ENCODE measurements around the gene MCOLN2.
A peak's percentile ranks its signal among the peaks of the same experiment; 100 is the strongest.
"Not testable (repeated sequence)": the region's sequence is repeated elsewhere in the genome, so short reads cannot be mapped to it uniquely, and the experiment has no call there.

Gene MCOLN2

DNA sequence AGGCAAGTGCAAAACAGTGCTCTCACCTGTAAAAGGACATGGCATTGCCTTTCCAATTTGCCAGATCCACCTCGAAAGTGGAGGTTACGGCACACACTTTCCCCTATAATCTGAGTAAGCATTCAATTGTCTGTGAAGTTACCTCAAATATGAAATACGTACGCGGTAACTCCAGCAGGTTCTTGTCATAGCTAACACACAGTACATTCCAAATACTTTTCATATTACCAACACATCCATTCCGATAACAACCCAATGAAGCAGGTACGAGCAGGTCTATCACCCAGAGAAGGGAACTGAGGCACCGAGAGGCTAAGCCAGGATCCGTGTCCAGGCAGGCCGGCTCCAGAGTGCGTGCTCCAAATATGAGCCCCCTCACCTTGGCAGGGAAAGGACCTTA lies 57.2 kb downstream of the MCOLN2 start:
- DNase-seq = no peak

DNA sequence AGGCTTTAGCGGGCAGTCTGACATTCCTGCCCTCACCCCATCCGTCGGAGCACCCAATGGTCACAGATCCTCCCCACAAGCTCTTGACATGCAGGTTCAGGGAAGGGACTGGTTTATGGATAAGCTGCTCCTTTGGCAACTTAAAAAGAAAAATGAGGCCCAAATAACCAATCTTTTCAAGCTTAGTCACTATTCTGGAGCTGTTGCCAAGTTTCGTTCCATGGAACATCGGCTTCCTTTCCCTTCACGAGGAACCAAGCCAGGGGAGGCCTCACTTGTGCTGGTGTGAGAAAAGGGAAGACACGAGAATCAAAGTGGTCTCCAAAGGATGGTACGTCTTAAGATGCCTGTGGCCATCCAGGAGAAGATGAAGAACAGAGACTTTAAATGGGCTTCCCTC lies 57.8 kb downstream of the MCOLN2 start:
- DNase-seq = no peak

DNA sequence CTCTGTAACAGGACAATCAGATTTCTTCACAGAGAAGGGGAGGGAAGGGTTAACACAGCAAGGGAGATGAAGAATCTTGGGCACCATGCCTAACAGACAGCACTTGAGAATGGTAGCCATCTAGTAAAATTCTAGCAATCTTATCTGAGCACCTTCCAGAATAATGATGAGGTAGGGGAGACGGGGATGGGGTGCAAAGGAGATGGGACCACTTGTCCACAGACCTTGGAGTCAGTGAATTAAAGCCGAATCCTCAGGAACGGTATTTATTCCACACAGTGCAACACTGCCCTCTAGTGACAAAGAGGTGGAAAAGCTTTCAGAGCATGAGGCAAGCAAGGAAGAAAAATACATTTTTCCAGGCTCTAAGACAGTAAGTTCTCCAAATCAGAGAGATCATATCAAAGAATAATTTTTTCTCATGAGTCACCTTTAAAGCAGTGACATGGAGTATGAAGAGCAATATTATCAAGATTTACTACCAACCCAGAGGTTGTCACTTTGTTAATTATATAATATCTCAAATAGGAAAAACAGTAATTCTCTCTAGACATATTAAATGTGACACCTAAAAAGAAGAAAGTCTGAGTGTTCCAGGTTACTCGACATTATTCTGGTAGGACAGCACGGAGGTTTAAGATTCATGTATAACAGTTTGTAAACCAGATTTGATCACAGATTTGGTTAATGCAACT lies 60.6 kb downstream of the MCOLN2 start:
- DNase-seq = no peak

DNA sequence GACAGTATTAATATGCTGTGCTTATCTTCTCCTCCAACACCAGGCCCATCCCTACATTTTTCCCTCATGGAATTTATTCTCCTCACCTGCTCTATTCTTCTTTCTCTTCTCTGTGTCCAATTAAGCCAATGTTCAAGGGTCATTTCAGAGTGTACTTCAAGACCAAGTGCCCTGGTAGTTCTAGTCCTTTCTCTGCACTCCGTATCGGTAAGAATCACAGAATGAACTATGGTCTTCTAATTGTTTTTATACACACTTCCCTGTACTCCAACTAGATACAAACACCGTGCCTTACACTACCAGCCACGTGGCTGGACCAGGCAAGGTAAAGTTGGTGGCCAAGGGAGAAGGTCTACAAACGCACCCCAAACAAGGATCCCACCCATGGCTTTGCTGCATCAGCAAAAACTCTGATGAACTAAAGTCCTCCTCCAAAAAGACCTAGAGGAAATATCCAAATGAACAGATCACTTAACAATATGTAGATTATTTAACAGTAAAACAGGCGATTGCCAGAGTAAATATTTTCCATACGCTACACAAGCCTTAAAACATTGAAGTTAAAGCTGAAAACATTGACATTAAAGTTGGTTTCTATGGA lies 63.8 kb downstream of the MCOLN2 start:
- DNase-seq = no peak

DNA sequence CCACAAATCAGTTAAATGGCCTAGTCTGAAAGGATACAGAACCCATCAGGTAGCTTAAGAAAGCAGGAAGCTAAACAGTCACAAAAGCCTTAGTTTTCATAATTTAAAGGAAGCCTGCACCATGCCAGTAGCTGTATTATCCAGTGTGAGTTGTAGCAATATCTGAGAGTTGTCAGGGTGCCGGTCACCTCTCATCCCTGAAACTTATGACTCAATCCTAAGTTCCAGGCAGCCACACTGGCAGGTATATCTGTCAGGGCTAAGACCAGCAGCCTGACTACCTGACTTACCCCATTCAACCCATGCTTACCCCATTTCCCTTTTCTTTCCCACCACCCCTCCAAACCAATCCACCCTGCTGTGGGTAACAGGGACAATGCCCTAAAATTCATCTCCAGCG lies 66.1 kb downstream of the MCOLN2 start:
- DNase-seq = no peak

DNA sequence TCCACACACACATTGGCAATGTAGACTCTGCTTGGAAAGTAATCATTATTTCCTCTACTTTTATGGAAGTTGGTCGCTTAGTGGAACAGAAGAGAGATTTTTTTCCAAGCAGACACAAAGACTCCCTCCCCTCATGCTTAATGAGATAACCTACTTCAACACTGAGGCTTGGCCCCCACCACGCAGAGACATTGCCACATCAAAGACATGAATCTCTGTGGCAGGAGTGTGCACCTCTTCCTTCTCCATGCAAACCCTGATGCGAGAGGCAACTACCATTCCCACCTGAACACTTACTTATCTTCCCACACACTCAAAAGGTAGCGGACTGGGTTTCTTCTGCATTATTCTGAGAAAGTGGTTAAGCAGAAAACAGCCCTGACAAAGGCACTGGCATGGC lies 66.6 kb downstream of the MCOLN2 start:
- no peak for DNase-seq

DNA sequence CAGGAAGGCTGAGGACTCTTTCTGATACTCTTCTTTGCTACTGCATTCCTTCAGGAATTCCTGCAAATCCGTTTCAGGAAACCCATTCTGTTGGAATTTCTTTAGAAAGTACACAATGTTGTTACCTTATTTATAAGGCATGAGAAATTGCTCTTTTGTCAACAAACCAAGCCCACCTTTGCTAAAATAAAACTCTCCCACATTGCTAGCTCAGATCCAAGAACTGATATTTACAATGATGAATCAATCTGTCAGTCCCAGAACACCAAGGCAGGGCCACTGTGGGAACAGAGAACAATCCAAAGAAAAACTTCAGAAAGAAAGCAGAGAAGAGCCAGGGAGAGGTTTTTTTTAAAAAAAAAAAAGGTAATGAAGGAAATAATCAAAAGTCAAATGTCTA lies 67.3 kb downstream of the MCOLN2 start:
- DNase-seq = no peak

DNA sequence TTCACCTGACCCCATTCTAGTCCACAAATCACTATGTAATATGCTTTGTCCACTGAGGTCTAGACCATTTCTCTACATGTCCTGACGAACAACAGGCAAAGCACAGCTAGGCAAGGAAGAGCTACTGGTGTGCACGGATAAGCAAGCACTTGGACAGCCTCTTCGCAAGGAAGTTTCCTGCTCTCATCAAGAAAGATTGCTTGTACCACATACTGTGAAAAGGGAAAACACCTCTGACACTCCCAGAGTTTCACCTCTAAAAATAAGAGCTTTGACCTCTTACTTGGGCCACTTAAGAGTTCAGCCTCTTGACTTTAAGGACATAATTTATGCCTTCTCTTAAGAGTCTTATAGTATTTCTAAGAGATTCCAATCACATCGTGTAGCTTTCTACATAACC lies 67.9 kb downstream of the MCOLN2 start:
- no peak for DNase-seq

DNA sequence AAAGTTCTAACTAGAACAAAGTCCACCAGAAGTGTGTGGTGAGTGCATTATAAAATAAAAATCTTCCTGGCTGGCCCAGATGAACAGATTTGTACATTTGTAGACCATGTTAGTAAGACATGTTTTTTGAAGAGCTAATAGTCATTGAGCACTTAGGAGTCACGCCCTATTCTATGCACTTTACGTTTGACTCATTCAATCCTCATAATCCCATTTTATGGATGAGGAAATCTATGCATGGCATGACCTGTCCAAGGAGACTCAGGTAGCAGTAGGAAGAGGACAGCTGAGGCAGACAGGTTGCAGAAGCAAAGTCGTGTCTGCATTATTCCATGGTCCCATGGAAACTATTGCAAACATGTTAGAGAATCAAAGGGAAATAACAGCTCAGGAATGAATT lies 73.6 kb downstream of the MCOLN2 start:
- DNase-seq = no peak

DNA sequence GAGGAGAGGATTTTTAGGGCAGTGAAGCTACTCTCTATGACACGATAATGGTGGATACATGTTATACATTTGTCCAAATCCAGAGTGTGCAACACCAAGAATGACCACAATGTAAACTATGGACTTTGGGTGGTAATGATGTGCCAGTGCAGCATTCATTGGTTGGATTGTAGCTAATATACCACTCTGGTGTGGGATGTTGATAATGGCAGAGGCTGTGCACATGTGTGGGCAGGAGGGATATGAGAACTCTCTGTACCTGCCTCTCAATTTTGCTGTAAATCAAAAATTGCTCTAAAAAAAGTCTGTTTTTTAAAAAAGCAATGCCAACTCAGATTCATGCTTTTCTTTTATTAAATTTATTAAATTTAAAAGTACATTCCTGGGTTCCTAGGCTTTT lies 76.8 kb downstream of the MCOLN2 start:
- no peak for DNase-seq

DNA sequence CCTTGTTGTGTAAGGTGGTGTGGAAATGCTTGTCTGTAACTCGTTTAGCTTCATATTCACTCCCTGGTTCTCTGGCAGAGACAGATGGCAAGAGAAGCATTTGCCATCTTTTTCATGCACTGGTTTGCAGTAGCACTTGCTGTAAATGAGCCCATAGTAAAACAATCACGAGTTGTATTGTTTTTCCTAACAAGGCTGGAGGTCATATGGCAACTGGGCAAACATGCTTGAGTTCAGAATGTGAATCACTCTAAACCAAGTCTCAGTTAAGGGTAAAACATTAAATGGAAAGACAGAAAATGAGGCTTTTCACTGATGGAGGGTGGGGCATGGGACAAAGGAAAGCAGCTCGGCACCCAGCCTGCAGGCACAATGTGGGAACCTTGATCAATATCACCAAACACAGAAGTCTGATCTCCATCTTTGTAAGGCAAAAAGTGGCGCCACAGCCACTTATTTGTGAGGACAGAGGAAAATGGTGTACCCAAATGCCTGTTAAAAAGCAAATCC lies 77.4 kb downstream of the MCOLN2 start:
- DNase-seq = no peak

DNA sequence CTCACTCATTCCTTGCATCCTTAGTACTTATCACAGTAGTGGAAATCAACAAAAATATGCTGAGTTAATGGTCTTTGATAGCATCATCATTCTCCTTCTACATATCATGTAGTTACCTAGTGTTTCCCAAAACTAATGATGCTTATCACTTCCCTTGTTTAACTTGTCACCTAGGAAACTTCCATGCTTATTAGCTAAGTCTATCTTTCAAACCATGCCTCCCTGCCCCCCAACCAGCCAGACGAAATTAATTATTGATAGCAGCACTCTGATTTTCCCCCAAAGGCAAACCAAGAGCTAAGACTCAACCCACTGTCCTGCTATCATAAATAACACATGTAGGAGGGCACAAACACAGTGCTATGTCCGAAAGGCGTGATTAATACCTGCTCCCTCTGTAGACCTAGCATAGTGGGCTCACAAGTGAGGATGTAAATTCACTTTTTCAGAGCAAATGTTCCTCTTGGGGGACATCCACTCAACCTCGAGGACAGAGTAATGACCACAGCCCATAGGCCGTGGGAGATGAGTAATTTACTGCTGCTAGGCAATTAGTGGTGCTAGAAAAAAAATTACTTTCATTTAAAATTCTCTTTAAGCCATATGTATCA lies 78.1 kb downstream of the MCOLN2 start:
- DNase-seq = no peak

DNA sequence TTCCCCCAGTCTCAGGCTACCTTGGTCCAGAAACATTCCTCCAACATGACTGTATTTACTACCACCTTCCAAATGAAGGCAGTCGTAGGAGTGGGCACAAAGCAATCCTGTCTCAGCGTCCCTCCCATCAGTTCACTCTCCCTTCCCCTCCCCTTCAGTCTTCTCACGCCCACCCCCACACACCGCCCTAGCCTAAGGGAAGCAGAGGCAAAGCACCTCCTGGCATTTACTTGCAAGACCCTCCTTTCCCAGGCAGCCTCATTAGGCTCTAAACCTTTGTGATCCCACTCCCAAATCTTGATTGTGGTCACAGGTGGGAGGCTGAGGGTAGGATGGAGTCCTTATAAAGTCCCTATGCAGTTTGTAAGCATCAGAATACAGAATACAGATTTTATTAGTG lies 80.0 kb downstream of the MCOLN2 start:
- no peak for DNase-seq

DNA sequence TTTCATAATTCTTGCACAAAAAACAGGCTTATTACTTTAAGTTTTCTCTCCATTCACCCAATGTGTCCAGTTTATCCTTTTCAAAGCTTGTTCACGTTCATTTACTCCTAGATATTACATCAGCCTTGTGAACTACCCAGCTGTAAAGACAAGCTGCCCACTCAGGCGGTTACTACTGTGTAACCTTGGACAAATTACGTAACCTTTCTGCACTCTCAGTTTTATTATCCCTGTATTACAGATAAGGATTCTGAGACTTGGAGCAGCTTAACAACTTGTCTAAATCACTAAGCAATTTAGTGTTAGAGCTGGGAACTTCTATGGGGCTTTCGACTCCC lies 83.4 kb downstream of the MCOLN2 start:
- DNase-seq = no peak

DNA sequence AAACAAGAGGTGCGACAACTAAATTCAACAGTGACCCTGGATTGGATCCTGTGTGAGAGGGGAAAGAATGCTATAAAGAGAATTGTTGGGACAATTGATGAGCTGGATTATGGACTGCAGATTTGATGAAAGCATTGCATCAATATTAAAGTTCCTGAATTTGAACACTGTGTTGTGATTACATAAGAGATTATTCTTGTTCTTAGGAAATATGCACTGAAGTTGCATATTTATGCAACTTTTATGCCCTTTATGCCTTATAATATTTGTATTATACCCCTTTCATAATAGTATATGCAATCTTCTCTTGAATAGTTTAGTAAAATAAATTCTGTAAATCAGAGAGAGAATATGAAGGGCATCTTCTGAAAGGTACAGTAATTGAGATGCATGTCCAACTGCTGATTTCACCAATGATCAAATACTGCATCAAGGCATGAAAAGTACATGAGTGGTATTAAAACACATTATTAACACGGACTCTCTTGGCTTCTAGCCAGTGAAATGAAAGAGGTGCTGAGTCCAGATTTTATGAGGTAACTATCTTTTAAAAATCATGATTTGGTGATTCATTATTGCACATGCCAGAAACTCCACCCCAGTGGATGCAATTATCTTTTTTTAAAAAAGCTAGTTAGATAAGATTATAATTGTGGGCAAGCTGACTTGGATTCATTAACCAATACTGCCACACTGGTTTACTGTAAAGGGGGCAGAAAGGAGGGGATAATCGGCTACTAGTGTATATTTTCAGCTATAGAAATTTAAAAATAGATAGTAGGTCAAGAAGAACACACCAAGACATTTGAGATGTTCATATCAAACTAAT lies 84.0 kb downstream of the MCOLN2 start:
- no peak for DNase-seq

DNA sequence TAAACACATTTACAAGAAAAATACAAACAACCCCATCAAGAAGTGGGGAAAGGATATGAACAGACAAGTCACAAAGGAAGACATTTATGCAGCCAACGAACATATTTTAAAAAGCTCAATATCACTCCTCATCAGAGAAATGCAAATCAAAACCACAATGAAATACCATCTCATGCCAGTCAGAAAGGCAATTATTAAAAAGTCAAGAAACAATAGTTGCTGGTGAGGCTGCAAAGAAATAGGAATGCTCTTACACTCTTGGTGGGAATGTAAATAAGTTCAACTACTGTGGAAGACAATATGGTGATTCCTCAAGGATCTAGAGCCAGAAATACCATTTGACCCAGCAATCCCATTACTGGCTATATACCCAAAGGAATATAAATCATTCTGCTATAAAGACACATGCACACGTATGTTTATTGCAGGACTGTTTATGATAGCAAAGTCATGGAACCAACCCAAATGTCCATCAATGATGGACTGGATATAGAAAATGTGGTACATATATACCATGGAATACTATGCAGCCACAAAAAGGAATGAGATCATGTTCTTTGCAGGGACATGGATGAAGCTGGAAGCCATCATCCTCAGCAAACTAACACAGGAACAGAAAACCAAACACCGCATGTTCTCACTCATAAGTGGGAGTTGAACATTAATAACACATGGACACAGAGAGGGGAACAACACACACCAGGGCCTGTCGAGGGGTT lies 88.0 kb downstream of the MCOLN2 start:
- DNase-seq = not testable (repeated sequence)

DNA sequence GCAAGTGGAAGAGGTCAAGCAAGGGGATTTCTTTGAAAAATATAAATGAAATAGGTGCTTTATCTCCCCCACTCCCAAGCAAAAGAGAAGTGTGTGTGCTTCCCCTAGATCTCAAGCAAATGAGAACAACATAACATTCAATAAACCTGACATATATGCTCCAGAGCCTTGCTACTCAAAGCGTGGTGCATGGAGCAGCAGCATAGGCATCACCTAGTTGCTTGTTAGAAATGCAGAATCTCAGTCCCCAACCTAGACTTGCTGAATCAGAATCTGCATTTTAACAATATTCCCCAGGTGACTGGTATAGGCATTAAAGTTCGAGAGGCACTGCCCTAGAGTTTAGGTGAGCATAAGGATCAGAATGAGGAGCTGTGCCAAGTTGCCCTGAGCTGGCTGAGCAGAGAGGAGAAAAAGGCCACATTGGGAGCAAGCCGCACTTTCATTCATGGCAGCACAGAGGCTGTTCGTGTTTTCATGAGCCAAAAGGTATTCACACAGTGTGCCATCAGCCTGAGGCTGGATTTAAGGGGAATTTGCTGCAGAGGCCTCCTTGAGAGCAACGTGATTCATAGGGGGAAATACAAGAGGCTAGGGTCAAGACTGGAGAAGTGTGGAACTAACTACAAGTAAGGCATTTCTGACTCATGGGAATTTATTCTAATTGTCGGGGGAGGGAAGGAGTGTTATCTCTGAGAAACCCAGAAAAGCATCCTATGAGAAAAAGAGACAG lies 89.7 kb downstream of the MCOLN2 start:
- DNase-seq = no peak

DNA sequence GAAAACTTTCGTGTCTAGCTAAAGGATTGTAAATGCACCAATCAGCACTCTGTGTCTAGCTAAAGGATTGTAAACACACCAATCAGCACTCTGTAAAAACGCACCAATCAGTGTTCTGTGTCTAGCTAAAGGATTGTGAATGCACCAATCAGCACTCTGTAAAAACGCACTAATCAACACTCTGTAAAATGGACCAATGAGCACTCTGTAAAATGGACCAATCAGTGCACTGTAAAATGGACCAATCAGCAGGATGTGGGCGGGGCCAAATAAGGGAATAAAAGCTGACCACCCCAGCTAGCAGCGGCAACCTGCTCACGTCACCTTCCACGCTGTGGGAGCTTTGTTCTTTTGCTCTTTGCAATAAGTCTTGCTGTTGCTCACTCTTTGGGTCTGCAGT lies 94.2 kb downstream of the MCOLN2 start:
- DNase-seq = not testable (repeated sequence)

DNA sequence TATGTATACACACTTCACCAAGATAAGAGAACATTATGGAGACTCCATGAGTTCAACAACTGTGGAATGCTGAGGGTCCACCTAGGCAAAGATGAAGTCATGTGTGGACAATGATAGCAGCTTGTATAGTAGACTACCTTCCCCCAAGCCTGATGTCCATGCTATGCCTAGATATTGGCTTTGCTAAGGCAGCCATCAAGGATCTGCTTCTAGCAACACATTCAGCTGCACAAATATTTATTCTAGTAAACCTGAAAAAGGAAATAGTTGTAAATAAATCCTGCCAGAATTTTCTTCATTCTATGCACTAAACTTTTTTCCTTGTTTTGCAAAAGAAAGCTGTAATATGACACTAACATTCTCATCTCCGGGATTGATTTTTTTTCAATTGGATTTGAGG lies 96.9 kb downstream of the MCOLN2 start:
- no peak for DNase-seq

DNA sequence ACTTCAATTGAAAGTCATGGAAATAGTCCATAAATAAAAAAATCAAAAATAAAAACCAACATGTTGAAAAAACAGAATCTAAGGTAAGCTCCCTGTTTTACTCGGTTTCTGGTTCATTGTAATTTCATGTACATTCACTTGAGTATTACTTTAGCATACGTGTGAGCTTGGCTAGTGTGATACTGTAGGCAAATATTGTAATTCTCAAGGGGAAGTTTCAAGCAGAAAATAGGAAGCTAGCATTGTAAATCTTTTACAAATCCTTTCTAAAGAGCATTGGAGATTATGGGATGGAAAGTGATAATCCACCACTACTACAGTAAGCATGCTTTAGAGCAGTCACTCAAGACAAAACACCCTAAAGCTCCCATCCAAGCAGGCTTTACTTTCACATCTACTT lies 100.6 kb downstream of the MCOLN2 start:
- DNase-seq = no peak

DNA sequence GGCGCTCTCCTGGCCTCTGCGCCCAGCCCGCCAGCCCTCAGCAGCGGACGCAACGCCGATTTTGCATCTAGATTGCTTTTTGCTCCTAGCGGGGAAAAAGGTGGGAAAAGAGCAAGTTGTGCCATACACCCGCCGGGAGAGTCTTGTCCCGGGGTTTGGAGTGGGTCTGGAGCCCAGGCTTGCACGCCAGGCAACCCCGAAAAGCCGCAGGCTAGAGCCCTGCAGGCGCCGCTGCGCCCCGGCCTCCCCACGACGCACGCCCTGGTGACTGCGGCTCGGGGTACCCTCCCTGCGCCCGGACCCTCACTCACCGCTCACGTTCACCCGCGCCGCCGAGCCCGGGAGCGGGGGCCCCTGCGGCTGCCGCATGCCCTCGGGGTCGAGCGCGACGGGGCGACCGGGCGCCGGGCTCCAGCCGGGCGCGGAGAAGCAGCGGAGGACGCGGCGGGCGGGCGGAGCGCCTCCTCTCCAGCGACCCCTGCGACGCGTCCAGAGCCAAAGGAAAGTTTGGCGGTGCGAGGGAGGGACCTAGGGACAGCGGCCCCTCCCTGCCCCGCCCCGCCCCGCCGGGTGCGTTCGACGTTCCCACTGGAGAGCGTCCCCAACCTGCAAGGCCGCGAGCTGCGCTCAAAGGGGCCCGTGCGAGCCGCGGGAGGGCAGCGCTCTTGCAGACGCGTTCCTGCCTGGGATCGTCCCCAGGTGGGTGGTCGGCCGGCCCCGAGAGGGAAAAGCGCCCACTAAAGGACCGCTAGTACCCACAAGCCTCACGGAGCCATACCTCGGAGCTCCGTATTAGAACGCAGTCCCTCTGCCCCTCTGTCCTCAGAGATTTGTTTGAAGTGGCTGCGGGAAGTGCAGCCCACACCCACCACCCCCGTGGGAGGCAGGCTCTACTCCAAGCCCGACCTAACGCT lies 104.0 kb downstream of the MCOLN2 start, which contains the start of gene LPAR3:
TSS of gene LPAR3 (minus strand) at position 502 of the 914 bp plus-strand sequence. CDS start 27,086 bp downstream, outside the sequence.
- DNase-seq = peak; percentile 26

Measured in activated naive CD4-positive, alpha-beta T cell treated with anti-CD3 and anti-CD28 coated beads, Interleukin-2, amount 50 U/mL, for 16 hours (primary cell).